HCT116 (cell line): ENCODE measurements around the gene EMC1. TPM values are rescaled to one million over a fixed set of nuclear protein-coding genes. Genes with fewer than 3 reads are reported as not detected.

Experiments
- ATAC-seq: fragments of 200-7000 bp; cut with Tn5 transposase; 2 replicates; pipeline ENCODE4 v1.9.1; 2020; ENCODE audit warnings: mild to moderate bottlenecking, moderate library complexity
- BruUV-seq: library from RNA; stranded (reverse); fragments of 400-500 nt; replicated peaks from 2 replicates; lab custom pipeline; 2021; lab: Mats Ljungman, UMichigan
- CTCF ChIA-PET: fragments of 300-600 bp; sonication (Branson Sonifier 250); formaldehyde crosslinking; loops from one replicate; lab custom pipeline; 2021; ENCODE audit warnings: antibody characterized with exemption; lab: Charles Lee
- POLR2A ChIA-PET: fragments of 300-600, 350-600 bp; sonication (Branson Sonifier 250); formaldehyde crosslinking; loops from one replicate; lab custom pipeline; 2021; ENCODE audit warnings: antibody characterized with exemption; lab: Charles Lee
- RAD21 ChIA-PET, 2 experiments: fragments of 300-600 bp; sonication (Branson Sonifier 250); formaldehyde crosslinking; loops; one replicate each; lab custom pipeline; 2023; ENCODE audit warnings: low total read pairs in 2 of 2; ENCODE audit not compliant: uncharacterized antibody in 2 of 2, unreplicated experiment in 2 of 2, low non-redundant PET in 1 of 2; lab: Charles Lee
- DNase-seq: peaks from one replicate; pipeline ENCODE4 v3.0.0-alpha.2; 2010; ENCODE audit warnings: low read depth, low spot score
- H2AFZ ChIP-seq: fragments of 200-600 bp; shearing (Covaris generic), sonication (generic); 2 replicates; pipeline ENCODE4 v1.6.1; 2017; ENCODE audit warnings: low read depth, mixed run types, mixed read lengths, antibody characterized with exemption, low read length; ENCODE audit not compliant: poor library complexity, severe bottlenecking
- H3K27ac ChIP-seq: 2 replicates; pipeline ENCODE4 v1.5.1; 2012; ENCODE audit warnings: low read depth, low read length
- H3K27me3 ChIP-seq: fragments of 200-600 bp; sonication (generic); 2 replicates; pipeline ENCODE4 v1.6.1; 2016; ENCODE audit warnings: mixed run types, low read length, mixed read lengths; ENCODE audit not compliant: insufficient read depth
- H3K36me3 ChIP-seq, 2 experiments: fragments of 200-500 bp in 1 of 2; fragments of 200-600 bp in 1 of 2; sonication (Bioruptor generic) in 1 of 2; sonication (generic) in 1 of 2; 2 replicates each; pipeline versions ENCODE4 v1.5.1 to v1.6.1; 2014 to 2016; ENCODE audit warnings: low read length in 2 of 2, inconsistent platforms in 1 of 2, mixed read lengths in 1 of 2, mixed run types in 1 of 2; ENCODE audit not compliant: insufficient read depth in 2 of 2, control insufficient read depth in 1 of 2
- H3K4me1 ChIP-seq, 2 experiments: fragments of 200-600 bp in 1 of 2; sonication (generic) in 1 of 2; 2 replicates each; pipeline versions ENCODE4 v1.5.1 to v1.6.1; 2012 to 2017; ENCODE audit warnings: low read length in 2 of 2, inconsistent platforms in 1 of 2, mild to moderate bottlenecking in 1 of 2, mixed read lengths in 1 of 2, mixed run types in 1 of 2, moderate library complexity in 1 of 2; ENCODE audit not compliant: insufficient read depth in 2 of 2, control insufficient read depth in 1 of 2
- H3K4me2 ChIP-seq: fragments of 200-600 bp; sonication (generic); 2 replicates; pipeline ENCODE4 v1.6.1; 2017; ENCODE audit warnings: mixed run types, low read length, mixed read lengths
- H3K4me3 ChIP-seq, 2 experiments: fragments of 200-600 bp in 1 of 2; sonication (generic) in 1 of 2; replicated peaks in 1 of 2; 2 replicates each; pipeline ENCODE4 v1.5.1; 2011 to 2016; ENCODE audit warnings: low read length in 2 of 2, control low read depth in 1 of 2, low read depth in 1 of 2, mild to moderate bottlenecking in 1 of 2, mixed read lengths in 1 of 2, mixed run types in 1 of 2
- H3K79me2 ChIP-seq: fragments of 200-600 bp; sonication (generic); 2 replicates; pipeline ENCODE4 v1.6.1; 2017; ENCODE audit warnings: mild to moderate bottlenecking, mixed run types, low read length, moderate library complexity, mixed read lengths; ENCODE audit not compliant: insufficient read depth
- H3K9ac ChIP-seq: fragments of 200-600 bp; sonication (generic); 2 replicates; pipeline ENCODE4 v1.6.1; 2016; ENCODE audit warnings: low read length, mixed read lengths
- H3K9me2 ChIP-seq: fragments of 200-600 bp; sonication (generic), shearing (Covaris generic); 2 replicates; pipeline ENCODE4 v1.6.1; 2017; ENCODE audit warnings: mixed run types, mild to moderate bottlenecking, moderate library complexity; ENCODE audit not compliant: insufficient read depth
- H3K9me3 ChIP-seq, 2 experiments: fragments of 200-500 bp in 1 of 2; fragments of 200-600 bp in 1 of 2; sonication (Bioruptor generic) in 1 of 2; sonication (generic) in 1 of 2; 2 replicates each; pipeline ENCODE4 v1.6.1; 2014 to 2017; ENCODE audit warnings: low read length in 2 of 2, mixed read lengths in 2 of 2, inconsistent platforms in 1 of 2, low read depth in 1 of 2, mild to moderate bottlenecking in 1 of 2, mixed run types in 1 of 2, moderate library complexity in 1 of 2; ENCODE audit not compliant: control insufficient read depth in 1 of 2, insufficient read depth in 1 of 2
- H4K20me1 ChIP-seq: fragments of 200-600 bp; sonication (generic), shearing (Covaris generic); 2 replicates; pipeline ENCODE4 v1.6.1; 2017; ENCODE audit warnings: mixed run types, mild to moderate bottlenecking, moderate library complexity; ENCODE audit not compliant: insufficient read depth
- CBX3 ChIP-seq: IDR thresholded peaks from 2 replicates; pipeline ENCODE4 v1.6.1; 2012; ENCODE audit warnings: low read depth
- EGR1 ChIP-seq: IDR thresholded peaks from 2 replicates; pipeline ENCODE4 v1.6.1; 2012; ENCODE audit warnings: low read depth
- FOSL1 ChIP-seq: IDR thresholded peaks from 2 replicates; pipeline ENCODE4 v1.6.1; 2012; ENCODE audit warnings: low read depth
- ZNF274 ChIP-seq: fragments of 200-500 bp; sonication (Bioruptor generic); IDR thresholded peaks from 2 replicates; pipeline ENCODE4 v1.6.1; 2014; ENCODE audit warnings: mild to moderate bottlenecking, low read depth, low read length, inconsistent platforms
- intact Hi-C: fragments of 100-400 bp; cut with micrococcal nuclease; formaldehyde crosslinking; loops from 2 replicates; pipeline ENCODE4 v1.10.0; 2022
- total RNA-seq: library from RNA; stranded (reverse); gene quantifications from one replicate; pipeline ENCODE4 v1.2.1, GENCODE V29; 2021; ENCODE audit not compliant: unreplicated experiment
- TF ChIP-seq, protein P1 (sequence below): IDR thresholded peaks from 2 replicates; pipeline ENCODE4 v1.6.1; 2011; ENCODE audit warnings: mild to moderate bottlenecking, low read length, moderate library complexity; ENCODE audit not compliant: insufficient replicate concordance; ENCODE audit errors: extremely low read depth

Gene EMC1
- total RNA-seq, 1 experiment from 2014 or later = 66.6 TPM

DNA sequence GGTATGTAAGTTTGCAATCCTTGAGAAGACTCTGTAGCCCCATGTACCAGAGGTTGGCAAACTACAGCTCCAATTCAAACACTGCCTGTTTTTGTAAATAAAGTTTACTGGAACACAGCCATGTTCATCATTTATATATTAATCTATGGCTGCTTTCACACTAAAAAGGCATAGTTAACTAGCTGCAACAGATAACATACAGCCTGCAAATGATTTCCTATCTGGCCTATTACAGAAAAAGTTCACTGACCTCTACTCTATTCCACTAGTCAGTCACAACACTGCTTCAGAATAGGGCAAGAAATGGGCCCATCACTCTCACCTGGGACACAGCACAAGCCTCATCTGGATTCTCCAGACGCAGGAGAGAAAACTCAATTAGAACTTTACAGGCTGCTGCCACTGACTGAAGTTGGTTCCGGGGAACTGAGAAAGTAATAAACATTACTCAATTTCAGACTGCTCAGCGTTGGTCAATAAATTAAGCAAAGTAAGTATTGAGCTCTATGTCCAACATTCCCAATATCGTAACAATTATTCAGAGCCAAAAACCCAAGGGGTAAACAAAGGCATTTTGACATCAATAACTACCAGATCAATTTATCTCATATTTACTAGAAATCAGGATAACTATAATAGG is 51.9 kb downstream of the EMC1 start:
- Histone ChIP-seq H2AFZ (no peak overlapping the region), H4K20me1 (no peaks in the 10 kb centered on the region; the same call in 1 of the 2 replicates), H3K9me2 (no peaks in the 10 kb centered on the region), H3K4me3 (no peak overlapping the region), H3K9me3 (no peaks in the 10 kb centered on the region), H3K27me3 (no peaks in the 10 kb centered on the region), H3K4me1 (no peaks in the 10 kb centered on the region), H3K9ac (no peak overlapping the region), H3K79me2 (peaks cover 72% of the 10 kb centered on the region), H3K4me2 (no peak overlapping the region), H3K36me3 (peaks cover 28 to 42% of the 10 kb centered on the region in 2 experiments; a peak in 3 of 4 replicates), H3K27ac (no peak overlapping the region)
- no TSS peak for BruUV-seq
- intact Hi-C loops = no loop called here
- RAD21 ChIA-PET = no interaction called here
- no peak for ATAC-seq
- CTCF ChIA-PET = interaction anchor here (1.2 kb wide), 1 partner anchor 20 kb away, joined by 3 read pairs; no protein-coding TSS in a partner anchor
- POLR2A ChIA-PET = no interaction called here
- no peak for DNase-seq
- TF ChIP-seq, protein P1, sequence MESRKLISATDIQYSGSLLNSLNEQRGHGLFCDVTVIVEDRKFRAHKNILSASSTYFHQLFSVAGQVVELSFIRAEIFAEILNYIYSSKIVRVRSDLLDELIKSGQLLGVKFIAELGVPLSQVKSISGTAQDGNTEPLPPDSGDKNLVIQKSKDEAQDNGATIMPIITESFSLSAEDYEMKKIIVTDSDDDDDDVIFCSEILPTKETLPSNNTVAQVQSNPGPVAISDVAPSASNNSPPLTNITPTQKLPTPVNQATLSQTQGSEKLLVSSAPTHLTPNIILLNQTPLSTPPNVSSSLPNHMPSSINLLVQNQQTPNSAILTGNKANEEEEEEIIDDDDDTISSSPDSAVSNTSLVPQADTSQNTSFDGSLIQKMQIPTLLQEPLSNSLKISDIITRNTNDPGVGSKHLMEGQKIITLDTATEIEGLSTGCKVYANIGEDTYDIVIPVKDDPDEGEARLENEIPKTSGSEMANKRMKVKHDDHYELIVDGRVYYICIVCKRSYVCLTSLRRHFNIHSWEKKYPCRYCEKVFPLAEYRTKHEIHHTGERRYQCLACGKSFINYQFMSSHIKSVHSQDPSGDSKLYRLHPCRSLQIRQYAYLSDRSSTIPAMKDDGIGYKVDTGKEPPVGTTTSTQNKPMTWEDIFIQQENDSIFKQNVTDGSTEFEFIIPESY = no peak

- H3K79me2 ChIP-seq = peaks cover 69% of the 10 kb centered on the region
- no TSS peak for BruUV-seq
- ATAC-seq = no peak
These were observed 52.5 kb downstream of the EMC1 start for GRCh38 chr1:19198820-19199219.

More at GRCh38 chr1:19198820-19199219, 52.5 kb downstream of the EMC1 start:
- peaks cover 28 to 45% of the 10 kb centered on the region in 2 experiments; a peak in 3 of 4 replicates for H3K36me3 ChIP-seq
- no peak overlapping the region for H3K27ac ChIP-seq
- H3K9me3 ChIP-seq = no peaks in the 10 kb centered on the region
- intact Hi-C loops = no loop called here
- H3K4me1 ChIP-seq = no peaks in the 10 kb centered on the region
- no peak overlapping the region for H3K4me3 ChIP-seq
- no peak for DNase-seq
- no peaks in the 10 kb centered on the region for H3K27me3 ChIP-seq
- no peak overlapping the region for H3K4me2 ChIP-seq
- H3K9ac ChIP-seq = no peak overlapping the region
- CTCF ChIA-PET = no interaction called here
- H2AFZ ChIP-seq = no peak overlapping the region
- RAD21 ChIA-PET = no interaction called here
- TF ChIP-seq ZNF274 (no peak), FOSL1 (no peak), CBX3 (no peak), EGR1 (no peak)
- H3K9me2 ChIP-seq = no peaks in the 10 kb centered on the region
- no peaks in the 10 kb centered on the region; the same call in 1 of the 2 replicates for H4K20me1 ChIP-seq
- POLR2A ChIA-PET = no interaction called here
